PC-3 (cell line): ENCODE measurements around the gene GALNT18.

Experiments
- EZH2 ChIP-seq: fragments of 300-600 bp; sonication (generic); IDR thresholded peaks from one replicate; pipeline ENCODE4 v1.6.1; 2017; ENCODE audit warnings: antibody characterized with exemption, mild to moderate bottlenecking, low read length; ENCODE audit not compliant: unreplicated experiment
- EZH2phosphoT487 ChIP-seq: fragments of 300-600 bp; sonication (generic); IDR thresholded peaks from 2 replicates; pipeline ENCODE4 v1.6.1; 2018; ENCODE audit warnings: mild to moderate bottlenecking, antibody characterized with exemption, low read length, borderline replicate concordance
- TF ChIP-seq, protein P1 (sequence below): fragments of 300-600 bp; sonication (generic); conservative IDR thresholded peaks from 2 replicates; pipeline ENCODE4 v1.5.1; 2017; ENCODE audit warnings: antibody characterized with exemption, low read depth, mild to moderate bottlenecking, low read length

DNA sequence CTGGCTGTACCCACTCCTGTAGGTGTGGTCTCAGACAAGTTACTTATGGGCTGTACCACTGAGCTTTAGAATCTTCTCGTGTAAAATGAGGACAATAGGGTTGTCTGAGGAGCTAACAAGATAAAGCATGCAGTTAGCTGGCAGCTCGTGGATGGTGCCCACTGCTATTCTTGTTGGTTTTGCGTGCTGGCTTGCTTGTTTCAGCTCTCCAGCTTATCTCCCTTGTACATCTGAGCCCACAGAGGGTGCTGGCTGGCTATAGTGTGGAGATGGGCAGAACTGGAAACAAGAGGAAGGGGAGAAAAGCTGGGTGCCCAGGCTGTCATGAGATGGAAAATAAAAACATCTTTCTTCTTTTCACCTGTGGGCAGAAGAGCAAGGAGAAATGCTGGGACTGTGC lies 46.5 kb upstream of the GALNT18 start:
- TF ChIP-seq, protein P1, sequence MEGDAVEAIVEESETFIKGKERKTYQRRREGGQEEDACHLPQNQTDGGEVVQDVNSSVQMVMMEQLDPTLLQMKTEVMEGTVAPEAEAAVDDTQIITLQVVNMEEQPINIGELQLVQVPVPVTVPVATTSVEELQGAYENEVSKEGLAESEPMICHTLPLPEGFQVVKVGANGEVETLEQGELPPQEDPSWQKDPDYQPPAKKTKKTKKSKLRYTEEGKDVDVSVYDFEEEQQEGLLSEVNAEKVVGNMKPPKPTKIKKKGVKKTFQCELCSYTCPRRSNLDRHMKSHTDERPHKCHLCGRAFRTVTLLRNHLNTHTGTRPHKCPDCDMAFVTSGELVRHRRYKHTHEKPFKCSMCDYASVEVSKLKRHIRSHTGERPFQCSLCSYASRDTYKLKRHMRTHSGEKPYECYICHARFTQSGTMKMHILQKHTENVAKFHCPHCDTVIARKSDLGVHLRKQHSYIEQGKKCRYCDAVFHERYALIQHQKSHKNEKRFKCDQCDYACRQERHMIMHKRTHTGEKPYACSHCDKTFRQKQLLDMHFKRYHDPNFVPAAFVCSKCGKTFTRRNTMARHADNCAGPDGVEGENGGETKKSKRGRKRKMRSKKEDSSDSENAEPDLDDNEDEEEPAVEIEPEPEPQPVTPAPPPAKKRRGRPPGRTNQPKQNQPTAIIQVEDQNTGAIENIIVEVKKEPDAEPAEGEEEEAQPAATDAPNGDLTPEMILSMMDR = no peak
- TF ChIP-seq EZH2phosphoT487 = no peak
- TF ChIP-seq EZH2 = no peak
